Panc1 (cell line): ENCODE measurements around the gene PTK7.

ENCODE experiments used
- CTCF ChIP-seq: fragments of 450-650 bp; IDR thresholded peaks from 2 replicates; pipeline ENCODE4 v1.5.1; 2017; ENCODE audit warnings: mild to moderate bottlenecking
- POLR2AphosphoS5 ChIP-seq: IDR thresholded peaks from 2 replicates; pipeline ENCODE4 v1.6.1; 2012; ENCODE audit warnings: mild to moderate bottlenecking, low read depth, low read length, moderate library complexity
- SIN3A ChIP-seq: IDR thresholded peaks from 2 replicates; pipeline ENCODE4 v1.6.1; 2012; ENCODE audit warnings: low read depth, mild to moderate bottlenecking, low read length, moderate library complexity, borderline replicate concordance; ENCODE audit not compliant: insufficient read depth

GRCh38 chr6:43120101-43120763 lies 44.1 kb downstream of the PTK7 start:
- no peak for TF ChIP-seq CTCF
- TF ChIP-seq POLR2AphosphoS5, result no peak
- TF ChIP-seq SIN3A, result no peak
